NK-92 (cell line): Measurements from ENCODE around the gene C9orf85.
"Not testable (repeated sequence)": the region's sequence is repeated elsewhere in the genome, so short reads cannot be mapped to it uniquely, and the experiment has no call there.

Source experiments
- DNase-seq: peaks from one replicate; lab custom pipeline; 2025; ENCODE audit not compliant: unreplicated experiment; lab: John Stamatoyannopoulos, UW

C9orf85 gene

DNA sequence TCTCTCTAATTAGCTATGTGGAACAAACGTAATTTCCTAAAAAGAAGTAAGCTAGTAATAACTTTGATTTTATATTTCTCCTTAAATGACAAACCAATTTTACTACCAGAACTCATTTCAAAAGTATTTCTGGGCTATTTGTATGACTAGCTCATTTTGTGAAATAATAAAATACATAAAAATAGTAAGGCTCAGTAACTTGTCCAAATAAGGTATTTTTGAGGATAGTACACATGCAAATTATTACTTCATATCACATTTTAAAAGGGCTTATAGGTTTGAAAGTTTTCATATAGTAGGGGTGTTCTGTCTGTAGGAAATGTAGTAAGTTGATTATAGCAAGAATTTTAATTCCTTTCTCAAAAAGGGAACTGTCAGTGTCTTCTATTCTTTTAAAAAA, 26.5 kb downstream of the C9orf85 start:
- DNase-seq = no peak

- DNase-seq = no peak
These were observed 29.7 kb downstream of the C9orf85 start for GRCh38 chr9:71941060-71941568.

DNA sequence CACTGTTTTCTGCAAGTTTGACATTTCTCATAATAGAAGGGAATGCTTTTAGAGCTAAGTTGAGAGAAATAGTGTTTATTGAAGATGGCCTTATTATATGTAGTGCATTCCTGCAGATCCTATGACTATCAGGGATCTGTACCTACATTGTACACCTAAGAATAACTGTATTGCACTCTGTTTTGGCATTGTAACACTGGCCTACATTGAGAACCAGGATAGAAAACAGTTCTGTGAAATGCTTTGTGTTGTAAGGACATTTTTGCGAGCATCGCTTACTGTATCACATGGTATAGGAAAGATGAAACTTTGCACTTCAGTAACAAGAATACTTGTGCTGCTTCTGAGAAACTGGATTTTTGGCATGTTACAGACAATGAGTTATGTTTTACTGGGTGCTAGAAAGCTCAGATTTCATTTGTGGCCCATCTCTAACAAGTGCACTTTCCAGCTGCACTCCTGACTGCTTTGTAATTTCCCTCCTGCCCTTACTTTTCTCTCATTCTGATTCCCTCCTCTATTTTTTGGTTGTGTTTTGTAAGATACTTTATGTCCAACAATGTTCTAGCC, 30.6 kb downstream of the C9orf85 start:
- DNase-seq = no peak

DNA sequence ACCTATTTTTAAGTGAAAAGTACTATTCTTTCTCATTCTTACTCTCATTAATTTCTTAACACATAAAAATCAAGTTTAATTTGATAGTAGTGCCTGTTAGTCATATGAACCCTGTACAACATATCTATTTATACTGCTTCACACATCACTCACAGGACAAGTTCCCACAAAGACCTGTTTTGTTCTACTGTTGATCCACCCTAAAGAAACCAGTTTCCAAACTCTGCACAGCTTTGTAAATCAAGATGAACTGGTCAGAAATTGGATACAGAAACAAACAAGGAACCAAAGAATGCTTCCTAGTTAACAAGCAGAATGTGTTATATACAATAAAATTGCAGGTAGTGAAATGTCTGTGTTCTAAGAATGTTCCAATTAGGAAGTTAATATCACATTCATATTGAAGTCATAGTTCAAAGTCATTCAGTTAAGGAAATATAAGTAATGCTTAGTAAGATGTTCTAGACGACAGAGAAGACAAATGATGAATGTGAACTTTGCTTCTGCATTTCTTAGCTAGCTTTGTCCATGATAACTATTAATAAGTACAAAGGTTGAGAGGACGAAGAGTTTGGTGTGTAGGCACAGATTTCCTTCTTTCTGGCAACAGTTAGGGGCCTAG, 33.4 kb downstream of the C9orf85 start:
- no peak for DNase-seq

GRCh38 chr9:71954652-71955051, 43.2 kb downstream of the C9orf85 start:
- DNase-seq = not testable (repeated sequence)

DNA sequence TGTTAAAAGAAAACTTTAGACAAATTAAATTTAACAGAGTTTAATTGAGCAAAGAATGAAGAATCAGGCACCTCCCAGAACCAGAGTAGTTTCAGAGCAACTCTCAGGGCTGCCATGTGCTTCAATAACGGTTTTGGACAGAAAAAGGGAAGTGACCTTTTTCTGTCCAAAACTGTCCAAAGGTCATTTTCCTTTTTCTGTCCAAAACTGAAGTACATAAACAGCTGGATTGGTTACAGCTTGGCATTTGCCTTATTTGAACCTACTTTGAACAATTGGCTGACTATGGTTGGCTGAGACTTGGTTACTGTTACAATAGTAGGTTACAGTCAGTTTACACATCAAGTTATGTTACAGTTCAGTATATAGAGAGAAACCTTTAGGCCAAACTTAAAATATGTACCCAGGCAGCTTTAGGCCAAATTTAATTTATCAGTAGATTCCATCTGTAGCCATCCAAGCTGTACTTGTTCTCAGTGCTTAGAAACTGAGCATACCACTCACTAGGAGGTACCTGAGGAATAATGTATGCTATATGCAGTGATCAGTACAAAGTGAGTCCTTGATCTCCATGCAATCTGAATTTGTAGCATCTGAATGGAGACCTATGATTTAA, 44.0 kb downstream of the C9orf85 start:
- DNase-seq = no peak

DNA sequence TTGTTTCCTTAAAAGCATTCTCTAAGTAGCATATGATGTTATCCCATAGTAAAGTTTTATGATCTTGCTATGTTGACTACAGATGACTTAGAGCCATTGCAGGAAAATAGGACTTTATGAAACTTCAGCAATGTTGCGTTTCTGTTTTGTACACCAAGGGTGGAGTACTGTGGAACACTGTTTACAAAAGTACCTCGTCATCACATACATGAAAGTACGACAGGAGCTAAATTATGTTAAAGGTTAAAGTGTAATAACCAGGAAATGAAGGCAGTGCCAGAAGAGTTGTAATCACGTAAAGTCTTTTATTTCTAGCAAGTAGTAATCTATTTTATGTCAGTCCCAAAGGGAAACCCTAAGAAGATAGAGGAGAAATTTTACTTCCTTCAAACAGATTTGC, 50.9 kb downstream of the C9orf85 start:
- DNase-seq = no peak

- DNase-seq = not testable (repeated sequence)
These were observed 52.1 kb downstream of the C9orf85 start for GRCh38 chr9:71963471-71963996.

DNA sequence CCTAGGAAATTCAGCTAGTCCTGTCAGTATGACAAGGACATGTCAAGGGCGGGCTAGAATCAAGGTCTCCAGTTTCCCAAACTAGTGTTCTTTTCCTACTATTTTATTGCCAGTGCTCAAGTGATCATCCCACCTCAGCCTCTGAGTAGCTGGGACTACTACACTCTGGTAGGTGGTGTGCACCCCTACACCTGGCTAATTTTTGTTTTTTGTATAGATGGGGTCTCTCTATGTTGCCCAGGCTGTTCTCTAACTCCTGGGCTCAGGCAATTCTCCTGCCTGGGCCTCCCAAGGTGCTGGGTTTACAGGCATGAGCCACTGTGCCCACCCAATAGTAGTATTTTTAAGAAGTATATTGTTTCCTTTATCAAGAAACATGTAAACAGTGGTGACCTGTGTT, 54.0 kb downstream of the C9orf85 start:
- DNase-seq = no peak

DNA sequence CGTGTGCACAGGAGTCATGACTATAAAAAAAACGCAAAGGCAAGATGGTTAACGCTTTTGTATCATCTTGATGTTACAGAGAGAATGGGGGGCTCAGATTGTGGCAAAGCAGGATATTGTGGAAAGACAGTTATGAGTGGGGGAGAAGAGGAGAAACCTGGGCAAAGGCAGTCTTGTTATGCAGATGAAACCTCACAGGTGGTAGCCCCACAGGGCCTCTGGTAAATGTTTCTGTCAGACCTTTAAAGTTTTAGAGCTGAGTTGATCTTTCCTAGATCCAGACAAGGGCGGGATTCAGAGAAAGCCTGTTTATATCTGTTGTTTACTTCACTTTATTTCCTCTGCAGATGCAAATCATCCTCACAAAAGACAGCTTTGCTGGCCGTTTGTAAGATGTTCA, 55.2 kb downstream of the C9orf85 start:
- no peak for DNase-seq

DNA sequence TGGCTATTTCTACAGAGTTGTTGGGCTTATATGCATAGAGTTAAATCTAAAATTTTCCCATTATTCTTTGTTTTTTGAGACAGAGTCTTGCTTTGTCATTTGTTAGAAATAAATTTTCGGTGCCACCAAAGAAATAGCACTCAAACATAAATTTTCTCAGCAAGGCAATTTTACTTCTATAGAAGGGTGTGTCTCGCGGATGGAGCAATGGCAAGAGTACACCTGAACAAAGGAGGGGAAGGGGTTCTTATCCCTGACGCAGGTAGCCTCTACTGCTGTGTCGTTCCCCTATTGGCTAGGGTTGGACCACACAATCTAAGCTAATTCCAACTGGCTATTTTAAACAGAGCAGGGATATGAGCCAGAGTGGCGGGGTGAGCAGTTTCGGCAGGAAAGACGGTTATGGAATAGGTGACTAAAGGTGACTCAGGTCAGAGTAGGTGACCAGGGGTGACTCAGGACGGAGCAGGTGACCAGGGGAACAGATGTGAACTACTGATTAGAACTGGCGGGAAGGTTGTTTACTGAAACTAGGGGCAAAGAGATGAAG, 57.2 kb downstream of the C9orf85 start:
- no peak for DNase-seq

DNA sequence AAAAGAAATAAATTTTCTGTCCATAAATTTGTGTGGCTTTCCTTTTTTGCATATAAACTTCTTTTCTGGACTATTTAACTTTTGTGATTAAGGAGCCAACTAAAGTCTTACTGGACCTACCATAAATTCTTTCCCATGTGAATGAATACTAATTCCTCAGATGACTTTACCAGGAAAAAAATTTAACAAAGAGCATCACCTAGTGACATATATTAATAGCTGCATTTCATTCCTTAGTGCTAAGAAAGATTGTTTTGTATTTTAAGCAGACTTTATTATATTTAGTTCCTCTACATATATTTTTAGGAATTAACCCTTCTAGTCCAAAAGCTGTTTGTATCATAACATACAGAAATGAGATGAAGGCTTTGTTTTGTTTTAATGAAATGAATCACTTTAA, 64.4 kb downstream of the C9orf85 start:
- no peak for DNase-seq

GRCh38 chr9:71977003-71977402, 65.6 kb downstream of the C9orf85 start:
- DNase-seq = no peak

- no peak for DNase-seq
These were observed 69.1 kb downstream of the C9orf85 start for GRCh38 chr9:71980266-71981190.

DNA sequence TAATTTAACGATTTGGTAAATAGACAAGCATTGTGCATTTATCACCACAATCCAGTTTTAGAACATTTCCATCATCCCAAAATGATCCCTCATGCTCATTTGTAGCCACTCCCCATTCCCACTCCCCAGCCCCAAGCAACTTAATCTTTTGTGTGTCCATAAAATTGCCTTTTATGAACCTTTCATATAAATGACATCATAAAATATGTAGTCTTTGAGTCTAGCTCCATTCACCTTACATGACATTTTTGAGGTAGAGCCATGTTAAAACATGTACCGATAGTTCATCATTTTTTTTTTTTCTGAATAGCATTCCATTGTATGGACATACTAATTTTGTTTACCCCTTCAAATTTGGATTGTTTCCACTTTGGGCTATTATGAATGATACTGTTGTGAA, 70.5 kb downstream of the C9orf85 start:
- no peak for DNase-seq

DNA sequence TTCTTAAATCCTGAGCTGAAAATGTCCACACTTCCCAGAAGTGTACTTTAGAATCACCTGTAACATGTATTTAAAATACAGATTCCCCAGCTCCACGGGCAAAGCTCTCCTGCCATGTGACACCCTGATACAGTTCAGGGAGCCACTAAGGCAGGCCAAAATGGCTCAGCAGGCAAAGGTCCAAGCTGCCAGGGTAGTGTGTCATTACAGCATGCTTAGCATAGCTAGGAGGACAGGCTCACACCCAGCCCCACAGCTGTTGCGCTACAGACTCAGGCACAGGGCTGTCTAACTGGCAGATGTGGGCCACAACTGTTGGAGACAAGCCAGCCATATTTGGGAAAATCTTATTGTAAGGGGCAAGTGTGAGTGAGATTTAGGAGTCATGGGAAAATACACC, 73.0 kb downstream of the C9orf85 start:
- DNase-seq = no peak

DNA sequence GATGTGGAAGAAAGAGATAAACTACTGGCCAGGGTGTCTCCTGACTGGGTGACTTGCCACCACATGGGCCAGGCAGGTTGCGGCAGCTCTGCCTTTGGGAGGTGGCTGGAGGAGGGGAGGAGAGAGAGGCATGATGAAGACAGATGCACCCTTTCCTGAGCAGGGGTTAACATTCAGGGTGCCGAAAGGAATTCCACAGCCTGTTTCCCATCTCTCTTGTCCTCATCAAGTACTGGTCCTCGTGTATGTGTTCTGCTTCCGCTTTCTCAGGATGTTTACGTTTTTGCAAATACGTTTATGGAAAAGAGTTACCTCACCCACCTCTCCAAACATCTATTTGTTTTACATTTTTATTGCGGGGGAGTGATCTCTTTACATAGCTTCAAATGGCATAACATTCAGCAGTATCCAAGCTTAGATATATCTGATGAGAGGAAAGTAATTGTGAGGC, 73.4 kb downstream of the C9orf85 start:
- DNase-seq = no peak

GRCh38 chr9:71985297-71985911, 74.0 kb downstream of the C9orf85 start:
- no peak for DNase-seq

DNA sequence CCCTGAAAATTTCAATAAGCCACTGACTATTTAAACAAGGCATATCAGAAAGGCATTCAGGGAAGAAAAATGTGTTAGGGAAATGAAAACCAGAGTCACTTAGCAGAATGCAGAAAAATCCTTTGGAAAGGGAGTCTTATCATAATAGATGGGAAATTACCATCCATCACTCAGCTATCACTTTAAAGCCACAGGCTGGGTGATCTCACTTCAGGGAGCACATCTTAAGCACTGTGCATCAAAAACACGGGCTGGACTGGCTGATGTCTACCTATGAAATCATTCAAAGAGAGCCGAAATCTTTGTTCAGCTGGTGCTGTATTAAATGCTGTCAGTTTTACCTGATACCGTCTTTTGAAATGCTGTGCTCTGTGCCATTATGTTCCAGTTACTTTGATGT, 75.5 kb downstream of the C9orf85 start:
- no peak for DNase-seq
